ENCODE measurements around the gene ADAMTS15.

Gene ADAMTS15

GRCh38 chr11:130510407-130511006 is 62.1 kb downstream of the ADAMTS15 start:
- no peak overlapping the region for H3K4me3 ChIP-seq (ENCODE audit: low read depth, low read length)

GRCh38 chr11:130511765-130512164 is 63.3 kb downstream of the ADAMTS15 start:
- H3K4me3 ChIP-seq (ENCODE audit: low read depth, low read length): no peak overlapping the region

- no peak overlapping the region for H3K4me3 ChIP-seq (ENCODE audit: low read depth, low read length)
These were observed 64.2 kb downstream of the ADAMTS15 start for GRCh38 chr11:130512662-130513061.

GRCh38 chr11:130513132-130513531 is 64.7 kb downstream of the ADAMTS15 start:
- H3K4me3 ChIP-seq (ENCODE audit: low read depth, low read length): no peak overlapping the region

GRCh38 chr11:130514316-130514715 is 65.9 kb downstream of the ADAMTS15 start:
- H3K4me3 ChIP-seq (ENCODE audit: low read depth, low read length): no peak overlapping the region

GRCh38 chr11:130514851-130515250 is 66.4 kb downstream of the ADAMTS15 start:
- H3K4me3 ChIP-seq (ENCODE audit: low read depth, low read length): no peak overlapping the region

- no peak overlapping the region for H3K4me3 ChIP-seq (ENCODE audit: low read depth, low read length)
These were observed 67.5 kb downstream of the ADAMTS15 start for GRCh38 chr11:130515829-130516553.

- no peak overlapping the region for H3K4me3 ChIP-seq (ENCODE audit: low read depth, low read length)
These were observed 68.4 kb downstream of the ADAMTS15 start for GRCh38 chr11:130516554-130517505.

- no peak overlapping the region for H3K4me3 ChIP-seq (ENCODE audit: low read depth, low read length)
These were observed 69.8 kb downstream of the ADAMTS15 start for GRCh38 chr11:130518164-130518680.

GRCh38 chr11:130519128-130519932 is 70.9 kb downstream of the ADAMTS15 start:
- H3K4me3 ChIP-seq (ENCODE audit: low read depth, low read length): no peak overlapping the region

GRCh38 chr11:130520271-130520671 is 71.8 kb downstream of the ADAMTS15 start:
- no peak overlapping the region for H3K4me3 ChIP-seq (ENCODE audit: low read depth, low read length)

- H3K4me3 ChIP-seq (ENCODE audit: low read depth, low read length): no peak overlapping the region
These were observed 74.0 kb downstream of the ADAMTS15 start for GRCh38 chr11:130522284-130522961.

- H3K4me3 ChIP-seq (ENCODE audit: low read depth, low read length): no peak overlapping the region
These were observed 74.7 kb downstream of the ADAMTS15 start for GRCh38 chr11:130523166-130523565.

GRCh38 chr11:130523609-130524008 is 75.2 kb downstream of the ADAMTS15 start:
- no peak overlapping the region for H3K4me3 ChIP-seq (ENCODE audit: low read depth, low read length)

- H3K4me3 ChIP-seq (ENCODE audit: low read depth, low read length): no peak overlapping the region
These were observed 75.8 kb downstream of the ADAMTS15 start for GRCh38 chr11:130524132-130524790.

GRCh38 chr11:130525307-130525706 is 76.9 kb downstream of the ADAMTS15 start:
- H3K4me3 ChIP-seq (ENCODE audit: low read depth, low read length): no peak overlapping the region
